Muscle of leg (tissue), 11 donors: ENCODE data around the gene GID8. TPM values are rescaled to one million over a fixed set of nuclear protein-coding genes. Genes with fewer than 3 reads are reported as not detected.

Experiments used
- DNase-seq: peaks from one replicate; pipeline ENCODE4 v3.0.0; 2013
- H3K27ac ChIP-seq: one replicate; pipeline ENCODE4 v1.5.1; 2013; ENCODE audit warnings: mild to moderate bottlenecking, low read length, control low read depth
- H3K27me3 ChIP-seq: one replicate; pipeline ENCODE4 v1.6.1; 2013; ENCODE audit warnings: low read length; ENCODE audit not compliant: control insufficient read depth, insufficient read depth
- H3K36me3 ChIP-seq: one replicate; pipeline ENCODE4 v1.6.1; 2013; ENCODE audit warnings: low read length; ENCODE audit not compliant: control insufficient read depth, insufficient read depth
- H3K4me1 ChIP-seq: one replicate; pipeline ENCODE4 v1.6.1; 2013; ENCODE audit warnings: low read length; ENCODE audit not compliant: control insufficient read depth, insufficient read depth
- H3K4me3 ChIP-seq: one replicate; pipeline ENCODE4 v1.5.1; 2013; ENCODE audit warnings: low read length, control low read depth
- H3K9me3 ChIP-seq: replicated peaks from 2 replicates; pipeline ENCODE4 v1.6.1; 2013; ENCODE audit warnings: low read depth, low read length; ENCODE audit not compliant: control insufficient read depth
- WGBS: methylation state at CpG from one replicate; pipeline ENCODE4 v1.1.5; 2013; ENCODE audit warnings: missing lambda C conversion rate; ENCODE audit not compliant: insufficient coverage; 5-methylcytosine and 5-hydroxymethylcytosine counted together
- polyA plus RNA-seq, 8 donors: library from polyadenylated mRNA; unstranded; fragments of 120-200 nt; gene quantifications; one replicate each; pipeline versions ENCODE4 v1.2.1 to v1.2.3, GENCODE V29; 2013; ENCODE audit warnings: inconsistent platforms in 1 of 8, low replicate concordance in 1 of 8; ENCODE audit not compliant: insufficient read length in 8 of 8, insufficient read depth in 1 of 8
- total RNA-seq: library from RNA; stranded (reverse); fragments of 120-200 nt; gene quantifications from one replicate; pipeline ENCODE4 v1.2.4, GENCODE V29; 2013

GID8 gene
- total and polyA plus RNA-seq, 9 donors: 22.0 to 38.7 (median 30.8) TPM

- peak overlapping the region; percentile 94 for H3K27ac ChIP-seq
- peak; percentile 98 for DNase-seq
- H3K4me1 ChIP-seq: peaks cover 25% of the 10 kb centered on the region
- H3K9me3 ChIP-seq: no peaks in the 10 kb centered on the region
- no peaks in the 10 kb centered on the region for H3K27me3 ChIP-seq
- H3K36me3 ChIP-seq: peaks cover 31% of the 10 kb centered on the region
- H3K4me3 ChIP-seq: peak overlapping the region; percentile 99
- WGBS: under 1% methylated on average over 76 of the region's 92 CpGs
Measured at GRCh38 chr20:62937268-62938104, 461 bp upstream of the GID8 start.

GRCh38 chr20:62940875-62941274 lies 2.9 kb downstream of the GID8 start:
- H3K4me3 ChIP-seq: no peak overlapping the region
- H3K27me3 ChIP-seq: no peaks in the 10 kb centered on the region
- peaks cover 21% of the 10 kb centered on the region for H3K4me1 ChIP-seq
- 93% methylated on average over 7 of the region's 8 CpGs for WGBS
- no peak overlapping the region for H3K27ac ChIP-seq
- no peak for DNase-seq
- peaks cover 46% of the 10 kb centered on the region for H3K36me3 ChIP-seq
- no peaks in the 10 kb centered on the region for H3K9me3 ChIP-seq

GRCh38 chr20:62941792-62942191 lies 3.8 kb downstream of the GID8 start:
- peaks cover 13% of the 10 kb centered on the region for H3K4me1 ChIP-seq
- H3K27ac ChIP-seq: no peak overlapping the region
- no peaks in the 10 kb centered on the region for H3K9me3 ChIP-seq
- DNase-seq: no peak
- no CpG with 5 or more reads among the region's 1 CpG for WGBS
- peaks cover 52% of the 10 kb centered on the region for H3K36me3 ChIP-seq
- H3K4me3 ChIP-seq: no peak overlapping the region
- H3K27me3 ChIP-seq: no peaks in the 10 kb centered on the region

GRCh38 chr20:62942456-62942855 lies 4.5 kb downstream of the GID8 start:
- Histone ChIP-seq H3K36me3 (peaks cover 57% of the 10 kb centered on the region), H3K27me3 (no peaks in the 10 kb centered on the region), H3K27ac (no peak overlapping the region), H3K9me3 (no peaks in the 10 kb centered on the region), H3K4me3 (no peak overlapping the region), H3K4me1 (peaks cover 13% of the 10 kb centered on the region)
- DNase-seq: no peak
- no CpG with 5 or more reads among the region's 2 CpGs for WGBS

GRCh38 chr20:62943396-62943795 lies 5.4 kb downstream of the GID8 start:
- H3K4me3 ChIP-seq: no peak overlapping the region
- H3K27me3 ChIP-seq: no peaks in the 10 kb centered on the region
- peaks cover 61% of the 10 kb centered on the region for H3K36me3 ChIP-seq
- no peak for DNase-seq
- H3K27ac ChIP-seq: no peak overlapping the region
- peaks cover 13% of the 10 kb centered on the region for H3K4me1 ChIP-seq
- 95% methylated on average over 9 of the region's 14 CpGs for WGBS
- no peaks in the 10 kb centered on the region for H3K9me3 ChIP-seq

GRCh38 chr20:62944184-62944583 lies 6.2 kb downstream of the GID8 start:
- Histone ChIP-seq H3K36me3 (peaks cover 66% of the 10 kb centered on the region), H3K9me3 (no peaks in the 10 kb centered on the region), H3K4me3 (no peak overlapping the region), H3K27me3 (no peaks in the 10 kb centered on the region), H3K4me1 (peaks cover 7% of the 10 kb centered on the region), H3K27ac (no peak overlapping the region)
- DNase-seq: no peak
- WGBS: 83% methylated on average over 2 of the region's 8 CpGs

GRCh38 chr20:62944746-62945145 lies 6.8 kb downstream of the GID8 start:
- peaks cover 2% of the 10 kb centered on the region for H3K4me1 ChIP-seq
- no peak overlapping the region for H3K27ac ChIP-seq
- no peaks in the 10 kb centered on the region for H3K27me3 ChIP-seq
- H3K9me3 ChIP-seq: no peaks in the 10 kb centered on the region
- peaks cover 70% of the 10 kb centered on the region for H3K36me3 ChIP-seq
- WGBS: 92% methylated on average over 6 of the region's 10 CpGs
- no peak for DNase-seq
- no peak overlapping the region for H3K4me3 ChIP-seq

- H3K27ac ChIP-seq: no peak overlapping the region
- no peaks in the 10 kb centered on the region for H3K4me1 ChIP-seq
- H3K36me3 ChIP-seq: peaks cover 79% of the 10 kb centered on the region
- no peak overlapping the region for H3K4me3 ChIP-seq
- DNase-seq: no peak
- WGBS: 92% methylated on average over 24 of the region's 25 CpGs
- no peaks in the 10 kb centered on the region for H3K9me3 ChIP-seq
- no peaks in the 10 kb centered on the region for H3K27me3 ChIP-seq
Measured at GRCh38 chr20:62945771-62946339, 7.9 kb downstream of the GID8 start.

GRCh38 chr20:62946918-62947317 lies 9.0 kb downstream of the GID8 start:
- H3K4me3 ChIP-seq: no peak overlapping the region
- H3K9me3 ChIP-seq: no peaks in the 10 kb centered on the region
- H3K4me1 ChIP-seq: no peaks in the 10 kb centered on the region
- WGBS: 98% methylated on average over 4 of the region's 10 CpGs
- no peak overlapping the region for H3K27ac ChIP-seq
- no peak for DNase-seq
- H3K27me3 ChIP-seq: no peaks in the 10 kb centered on the region
- H3K36me3 ChIP-seq: peaks cover 69% of the 10 kb centered on the region

- no peaks in the 10 kb centered on the region for H3K9me3 ChIP-seq
- 92% methylated on average over 12 of the region's 17 CpGs for WGBS
- H3K27me3 ChIP-seq: no peaks in the 10 kb centered on the region
- peaks cover 66% of the 10 kb centered on the region for H3K36me3 ChIP-seq
- peaks cover 5% of the 10 kb centered on the region for H3K4me1 ChIP-seq
- no peak overlapping the region for H3K4me3 ChIP-seq
- no peak overlapping the region for H3K27ac ChIP-seq
- no peak for DNase-seq
Measured at GRCh38 chr20:62947532-62948300, 9.8 kb downstream of the GID8 start.
